ACC112 (cell line): ENCODE results near the gene PGLYRP2.
"Not testable (repeated sequence)": the region's sequence is repeated elsewhere in the genome, so short reads cannot be mapped to it uniquely, and the experiment has no call there.

ENCODE experiments used
- H2AFZ ChIP-seq: fragments of 200-600 bp; sonication (generic); one replicate; pipeline ENCODE4 v1.6.0; 2017; ENCODE audit warnings: antibody characterized with exemption, low read length; ENCODE audit not compliant: unreplicated experiment
- H3K27ac ChIP-seq: fragments of 200-600 bp; sonication (generic); 2 replicates; pipeline ENCODE4 v1.5.1; 2014; ENCODE audit warnings: low read depth, mild to moderate bottlenecking, antibody characterized with exemption, low read length, moderate library complexity
- H3K27me3 ChIP-seq: fragments of 200-600 bp; sonication (generic); 2 replicates; pipeline ENCODE4 v1.6.1; 2014; ENCODE audit warnings: mild to moderate bottlenecking, antibody characterized with exemption, low read length, moderate library complexity, mixed read lengths; ENCODE audit not compliant: insufficient read depth
- H3K36me3 ChIP-seq: fragments of 200-600 bp; sonication (generic); 2 replicates; pipeline ENCODE4 v1.6.1; 2016; ENCODE audit warnings: mild to moderate bottlenecking, antibody characterized with exemption, low read length, moderate library complexity, mixed read lengths; ENCODE audit not compliant: insufficient read depth
- H3K4me1 ChIP-seq: fragments of 200-600 bp; sonication (generic); one replicate; pipeline ENCODE4 v1.6.1; 2016; ENCODE audit warnings: low read length, mixed read lengths; ENCODE audit not compliant: insufficient read depth, unreplicated experiment, control insufficient read depth
- H3K4me3 ChIP-seq: fragments of 200-600 bp; sonication (generic); 2 replicates; pipeline ENCODE4 v1.5.1; 2014; ENCODE audit warnings: mild to moderate bottlenecking, low read depth, low read length
- H3K79me2 ChIP-seq: fragments of 200-600 bp; sonication (generic); one replicate; pipeline ENCODE4 v1.6.0; 2016; ENCODE audit warnings: low read length; ENCODE audit not compliant: control insufficient read depth, unreplicated experiment, insufficient read depth

PGLYRP2 gene

DNA sequence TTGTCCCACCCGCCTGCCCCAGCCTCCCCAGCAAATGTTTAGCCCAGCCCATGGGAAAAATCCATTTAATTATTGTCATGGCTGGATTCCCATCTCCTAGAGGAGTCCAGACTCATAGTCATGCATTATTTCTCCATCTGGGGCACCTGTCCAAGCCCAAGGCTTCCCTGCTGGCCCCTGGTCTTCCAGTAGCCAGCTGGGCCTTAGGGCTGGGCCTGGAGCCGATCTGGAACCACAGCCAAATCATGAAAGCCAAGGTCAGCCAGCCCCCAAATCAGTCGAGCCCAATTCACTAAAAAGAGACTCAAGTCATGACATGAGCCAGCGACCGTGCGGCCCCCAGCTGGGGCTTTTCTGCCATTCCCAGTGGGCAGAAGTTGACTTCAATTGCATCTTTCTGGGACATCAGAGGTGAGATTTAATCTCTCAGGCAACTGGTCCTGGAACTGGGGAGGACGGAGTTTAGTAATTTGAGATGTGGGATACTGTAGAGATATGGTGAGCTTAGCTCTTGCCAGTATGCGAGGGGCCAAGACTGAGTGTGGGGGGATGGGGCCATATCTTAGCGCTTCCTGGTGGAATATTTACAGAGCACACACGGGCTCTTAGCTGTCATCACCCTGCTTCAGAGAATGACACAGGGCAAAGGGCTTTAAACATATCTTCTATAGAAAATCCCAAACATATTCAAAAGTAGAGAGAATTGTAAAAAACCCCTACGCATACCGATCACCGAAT, 9.4 kb upstream of the PGLYRP2 start:
- H3K4me3 ChIP-seq: no peak overlapping the region
- H3K36me3 ChIP-seq: no peaks in the 10 kb centered on the region
- no peak overlapping the region for H2AFZ ChIP-seq
- no peaks in the 10 kb centered on the region for H3K4me1 ChIP-seq
- no peak overlapping the region for H3K27ac ChIP-seq
- H3K79me2 ChIP-seq: no peaks in the 10 kb centered on the region
- H3K27me3 ChIP-seq: peaks cover 3% of the 10 kb centered on the region; the same call in 1 of the 2 replicates

DNA sequence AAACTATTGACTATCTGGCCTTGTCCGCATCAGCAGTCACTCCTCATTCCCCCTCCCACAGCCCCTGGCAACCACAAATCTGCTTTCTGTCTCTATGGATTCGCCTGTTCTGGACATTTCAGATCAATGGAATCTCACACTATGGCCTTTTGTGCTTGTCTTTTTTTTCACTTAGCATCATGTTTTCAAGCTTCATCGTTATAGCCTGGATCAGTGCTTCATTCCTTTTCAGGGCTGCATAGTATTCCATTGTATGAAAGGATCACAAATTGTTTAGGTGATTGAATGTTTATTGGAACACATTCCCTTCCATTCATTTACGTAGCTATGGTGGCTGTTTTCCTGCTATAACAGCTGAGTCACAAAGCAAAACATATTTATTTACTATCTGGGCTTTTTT, 7.7 kb upstream of the PGLYRP2 start:
- Histone ChIP-seq H3K79me2 (no peaks in the 10 kb centered on the region), H3K4me3 (no peak overlapping the region), H3K36me3 (no peaks in the 10 kb centered on the region), H3K27me3 (peaks cover 3% of the 10 kb centered on the region; the same call in 1 of the 2 replicates), H3K4me1 (no peaks in the 10 kb centered on the region), H2AFZ (no peak overlapping the region), H3K27ac (no peak overlapping the region)

DNA sequence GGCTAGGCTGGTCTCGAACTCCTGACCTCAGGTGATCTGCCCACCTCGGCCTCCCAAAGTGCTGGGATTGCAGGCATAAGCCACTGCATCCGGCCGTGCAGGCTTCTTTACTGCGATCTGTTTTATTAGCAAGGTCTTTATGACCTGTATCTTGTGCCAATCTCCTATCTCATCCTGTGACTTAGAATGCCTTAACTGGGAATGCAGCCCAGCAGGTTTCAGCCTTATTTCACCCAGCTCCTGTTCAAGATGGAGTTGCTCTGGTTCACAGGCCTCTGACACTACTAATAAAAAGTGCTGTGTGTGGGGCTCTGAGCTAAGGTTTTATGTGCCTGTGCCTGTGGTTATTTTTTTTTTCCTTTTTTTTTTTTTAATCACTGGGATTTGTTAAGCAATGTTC, 6.5 kb upstream of the PGLYRP2 start:
- not testable (repeated sequence) for H3K79me2 ChIP-seq, H3K36me3 ChIP-seq, H2AFZ ChIP-seq, H3K4me3 ChIP-seq, H3K4me1 ChIP-seq, H3K27me3 ChIP-seq, H3K27ac ChIP-seq

DNA sequence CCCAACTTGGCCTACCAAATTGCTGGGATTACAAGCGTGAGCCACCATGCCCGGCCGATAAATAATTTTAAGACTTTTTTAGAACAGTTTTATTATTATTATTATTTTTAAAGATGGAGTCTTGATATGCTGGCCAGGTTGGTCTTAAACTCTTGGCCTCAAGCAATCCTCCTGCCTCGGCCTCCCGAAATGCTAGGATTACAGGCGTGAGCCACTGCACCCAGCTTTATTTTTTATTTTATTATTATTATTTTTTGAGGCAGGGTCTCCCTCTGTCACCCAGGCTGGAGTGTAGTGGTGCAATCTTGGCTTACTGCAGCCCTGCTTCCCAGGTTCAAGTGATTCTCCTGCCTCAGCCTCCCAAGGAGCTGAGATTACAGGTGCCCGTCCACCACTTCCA, 1.7 kb upstream of the PGLYRP2 start:
- not testable (repeated sequence) for H2AFZ ChIP-seq, H3K27ac ChIP-seq

DNA sequence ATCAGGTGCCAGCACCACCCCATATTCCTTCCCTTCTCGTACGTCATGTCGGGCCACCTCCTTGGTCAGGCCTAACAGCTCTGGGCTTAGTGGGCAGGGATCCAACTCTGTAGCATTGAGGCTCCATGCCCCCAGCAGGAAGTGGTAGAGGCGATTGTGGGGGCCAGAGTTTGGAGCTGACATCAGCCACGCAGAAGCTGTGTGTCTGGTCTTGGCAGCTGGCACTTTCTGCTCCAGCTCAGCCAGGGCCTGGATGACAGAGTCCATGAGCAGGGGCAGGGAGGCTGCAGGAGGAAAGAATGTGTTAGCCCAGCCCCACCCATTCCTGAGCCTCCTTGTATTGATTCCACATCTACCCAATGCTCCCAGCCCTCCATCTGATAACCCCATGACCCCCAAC, 3.0 kb downstream of the PGLYRP2 start:
- H3K36me3 ChIP-seq: no peaks in the 10 kb centered on the region
- H3K27me3 ChIP-seq: no peaks in the 10 kb centered on the region
- no peak overlapping the region for H2AFZ ChIP-seq
- no peak overlapping the region for H3K27ac ChIP-seq
- no peak overlapping the region for H3K4me3 ChIP-seq
- H3K4me1 ChIP-seq: no peaks in the 10 kb centered on the region
- H3K79me2 ChIP-seq: no peaks in the 10 kb centered on the region

More for the DNA sequence above, 1.7 kb upstream of the PGLYRP2 start:
- not testable (repeated sequence) for H3K79me2 ChIP-seq, H3K36me3 ChIP-seq, H3K27me3 ChIP-seq, H3K4me1 ChIP-seq, H3K4me3 ChIP-seq

DNA sequence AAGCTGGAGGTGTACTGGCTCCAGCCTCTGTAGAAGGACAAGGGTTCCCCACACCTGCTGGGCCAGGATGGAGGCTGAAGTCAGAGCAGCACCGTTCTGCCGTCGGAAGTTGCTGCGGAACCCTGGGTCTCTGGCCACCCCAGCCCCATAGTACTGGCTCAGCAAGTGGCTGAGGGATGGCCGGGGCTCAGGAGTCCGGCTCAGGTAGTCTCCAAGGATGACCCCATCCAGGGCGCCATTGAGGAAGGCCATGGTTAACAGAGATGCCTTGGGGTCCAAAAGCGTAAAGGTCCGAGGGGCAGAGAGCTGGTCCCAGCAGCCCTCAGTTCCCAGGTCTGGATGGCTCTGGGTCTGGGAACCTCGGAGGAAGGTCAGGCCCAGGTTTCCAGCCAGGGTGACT, 3.7 kb downstream of the PGLYRP2 start:
- H2AFZ ChIP-seq: no peak overlapping the region
- no peak overlapping the region for H3K27ac ChIP-seq
- H3K36me3 ChIP-seq: no peaks in the 10 kb centered on the region
- no peak overlapping the region for H3K4me3 ChIP-seq
- H3K27me3 ChIP-seq: no peaks in the 10 kb centered on the region
- H3K79me2 ChIP-seq: no peaks in the 10 kb centered on the region
- H3K4me1 ChIP-seq: no peaks in the 10 kb centered on the region

DNA sequence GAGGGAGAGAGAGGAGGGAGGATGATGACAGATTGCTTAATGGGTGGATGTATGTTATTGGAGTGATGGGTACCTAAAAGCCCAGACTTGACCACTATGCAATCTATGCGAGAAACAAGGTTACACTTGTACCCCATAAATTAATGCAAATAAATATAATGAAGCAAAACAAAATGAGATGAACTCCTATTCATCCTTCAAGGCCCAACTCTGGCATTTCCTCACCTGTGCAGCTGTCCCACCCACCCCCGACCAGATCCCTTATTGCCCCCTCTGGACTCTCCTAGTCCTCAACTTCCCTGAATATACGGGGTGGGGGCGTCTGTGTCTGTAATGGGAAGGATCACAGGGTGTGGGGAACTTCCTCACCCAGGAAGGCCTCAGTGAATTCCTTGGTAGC, 4.1 kb downstream of the PGLYRP2 start:
- Histone ChIP-seq H3K4me3 (no peak overlapping the region), H2AFZ (no peak overlapping the region), H3K4me1 (no peaks in the 10 kb centered on the region), H3K27me3 (no peaks in the 10 kb centered on the region), H3K36me3 (no peaks in the 10 kb centered on the region), H3K79me2 (no peaks in the 10 kb centered on the region), H3K27ac (no peak overlapping the region)

DNA sequence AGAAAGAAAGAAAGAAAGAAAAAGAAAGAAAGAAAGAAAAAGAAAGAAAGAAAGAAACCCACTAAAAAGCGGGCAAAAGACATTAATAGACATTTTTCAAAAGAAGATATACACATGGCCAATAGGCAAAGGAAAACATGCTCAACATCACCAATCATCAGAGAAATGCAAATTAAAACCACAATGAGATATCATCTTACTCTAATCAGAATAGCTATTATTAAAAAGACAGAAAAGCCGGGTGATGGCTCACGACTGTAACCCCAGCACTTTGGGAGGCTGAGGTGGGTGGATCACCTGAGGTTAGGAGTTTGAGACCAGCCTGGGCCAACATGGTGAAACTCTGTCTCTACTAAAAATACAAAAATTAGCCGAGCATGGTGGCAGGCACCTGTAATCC, 5.5 kb downstream of the PGLYRP2 start:
- not testable (repeated sequence) for H2AFZ ChIP-seq, H3K79me2 ChIP-seq, H3K4me1 ChIP-seq, H3K4me3 ChIP-seq, H3K36me3 ChIP-seq, H3K27ac ChIP-seq
- peaks cover 10% of the 10 kb centered on the region; the same call in 1 of the 2 replicates for H3K27me3 ChIP-seq

DNA sequence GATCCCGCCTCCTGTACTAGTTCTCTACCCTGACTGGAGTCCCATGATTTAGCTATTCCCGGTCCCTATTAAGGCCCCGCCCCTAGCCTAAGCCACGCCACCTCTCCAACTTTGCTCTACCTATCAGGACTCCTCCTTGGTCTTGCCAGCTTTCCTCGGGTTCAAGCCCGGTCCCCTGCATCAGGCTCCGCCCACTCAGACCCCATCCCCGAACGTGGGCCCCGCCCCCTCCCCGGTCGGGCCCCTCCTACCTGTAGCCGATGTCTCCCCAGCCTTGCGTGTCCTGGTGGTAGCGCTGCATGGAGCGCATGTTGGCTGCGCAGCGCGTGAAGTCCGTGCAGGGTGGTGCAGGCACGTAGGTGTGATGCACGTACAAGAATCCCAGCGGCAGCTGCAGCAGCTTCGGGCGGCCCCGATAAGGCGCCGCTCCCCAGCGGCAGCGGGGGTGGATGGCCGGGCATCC, 7.6 kb downstream of the PGLYRP2 start:
- H3K27me3 ChIP-seq: peaks cover 12% of the 10 kb centered on the region; the same call in 1 of the 2 replicates
- no peak overlapping the region for H3K27ac ChIP-seq
- H3K4me1 ChIP-seq: peaks cover 2% of the 10 kb centered on the region
- H3K36me3 ChIP-seq: no peaks in the 10 kb centered on the region
- H3K79me2 ChIP-seq: no peaks in the 10 kb centered on the region
- no peak overlapping the region for H3K4me3 ChIP-seq
- no peak overlapping the region for H2AFZ ChIP-seq

DNA sequence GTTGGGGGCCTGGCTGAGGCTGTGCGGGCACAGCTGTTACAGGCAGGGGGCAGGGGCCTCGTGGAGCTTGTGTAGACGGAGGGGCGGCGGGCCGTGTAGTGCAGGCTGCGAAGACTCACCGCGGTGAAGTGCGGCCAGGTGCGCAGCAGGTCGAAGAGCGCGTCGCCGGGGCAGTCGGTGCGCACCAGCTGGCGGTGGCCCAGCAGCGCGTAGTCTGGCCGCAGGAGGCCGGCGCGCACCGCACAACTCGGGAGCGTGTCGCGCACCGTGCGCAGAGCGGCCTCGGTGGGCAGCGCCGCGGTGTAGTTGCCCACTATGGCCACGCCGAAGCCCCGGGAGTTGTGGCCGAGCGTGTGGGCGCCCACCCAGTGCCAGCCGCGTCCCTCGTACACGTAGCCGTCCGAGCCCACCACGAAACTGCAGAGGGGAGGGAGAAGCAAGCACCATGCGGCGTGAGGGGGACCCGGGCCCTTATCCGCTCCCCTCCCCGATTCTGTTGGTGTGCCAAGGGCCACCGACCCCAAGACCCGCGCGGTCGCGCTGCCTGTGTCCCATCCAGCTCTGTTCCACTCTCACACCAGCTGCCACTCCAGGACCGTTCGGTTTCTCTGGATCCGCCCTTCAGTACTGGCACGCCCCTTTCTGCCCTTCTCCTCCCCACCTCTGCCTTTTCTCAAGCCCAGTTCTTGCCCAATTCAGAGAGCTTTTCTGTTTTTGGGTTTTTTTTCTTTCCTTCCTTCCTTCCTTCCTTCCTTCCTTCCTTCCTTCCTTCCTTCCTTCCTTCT, 9.6 kb downstream of the PGLYRP2 start:
- peaks cover 12% of the 10 kb centered on the region; the same call in 1 of the 2 replicates for H3K27me3 ChIP-seq
- H3K36me3 ChIP-seq: no peaks in the 10 kb centered on the region
- H3K4me1 ChIP-seq: peaks cover 3% of the 10 kb centered on the region
- H2AFZ ChIP-seq: no peak overlapping the region
- H3K4me3 ChIP-seq: peak overlapping the region; percentile 55
- H3K79me2 ChIP-seq: no peaks in the 10 kb centered on the region
- H3K27ac ChIP-seq: no peak overlapping the region
